ENCODE results near the gene TLCD1.

DNA sequence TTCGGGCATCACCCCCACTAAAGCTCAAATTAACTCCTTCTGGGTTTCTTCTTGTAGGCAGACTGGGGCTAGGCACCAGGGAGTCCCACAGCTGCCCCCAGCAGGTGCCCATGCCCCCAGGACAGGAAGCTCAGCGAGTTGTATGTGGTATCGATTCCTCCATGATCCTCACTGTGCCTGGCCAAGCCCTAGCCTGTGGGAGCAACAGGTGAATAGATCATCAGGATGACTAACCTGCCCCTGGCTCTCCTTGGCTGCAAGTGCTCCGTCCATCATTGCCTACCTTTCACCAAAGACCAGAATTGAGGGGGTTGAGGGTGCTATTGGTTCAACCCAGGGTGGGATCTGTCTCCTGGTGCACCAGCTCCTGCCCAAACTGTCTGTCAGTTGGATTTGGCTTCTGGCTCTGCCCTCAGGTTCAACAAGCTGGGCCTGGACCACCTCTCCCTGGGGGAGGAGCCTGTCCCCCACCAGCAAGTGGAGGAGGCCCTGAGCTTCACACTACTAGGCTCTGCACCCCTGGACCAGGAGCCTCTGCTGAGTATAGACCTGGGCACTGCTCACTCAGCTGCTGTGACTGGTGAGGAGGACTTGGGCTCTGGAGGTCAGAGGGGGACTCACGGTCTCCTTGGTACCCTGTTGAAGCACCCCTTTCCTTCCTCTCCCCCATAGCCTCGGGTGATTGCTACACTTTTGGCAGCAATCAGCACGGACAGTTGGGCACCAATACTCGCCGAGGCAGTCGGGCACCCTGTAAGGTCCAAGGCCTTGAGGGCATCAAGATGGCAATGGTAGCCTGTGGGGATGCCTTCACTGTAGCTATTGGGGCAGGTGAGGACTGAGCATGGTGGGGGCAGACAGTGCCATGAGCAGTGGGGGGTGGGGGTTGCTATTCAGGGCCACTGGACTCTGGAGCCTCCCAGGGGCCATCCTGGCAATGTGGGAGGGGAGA lies 14.6 kb upstream of the TLCD1 start:
- TF ChIP-seq POLR2A (IDR thresholded peaks at IDR 0.05), result no peak
- TF ChIP-seq, protein P1, sequence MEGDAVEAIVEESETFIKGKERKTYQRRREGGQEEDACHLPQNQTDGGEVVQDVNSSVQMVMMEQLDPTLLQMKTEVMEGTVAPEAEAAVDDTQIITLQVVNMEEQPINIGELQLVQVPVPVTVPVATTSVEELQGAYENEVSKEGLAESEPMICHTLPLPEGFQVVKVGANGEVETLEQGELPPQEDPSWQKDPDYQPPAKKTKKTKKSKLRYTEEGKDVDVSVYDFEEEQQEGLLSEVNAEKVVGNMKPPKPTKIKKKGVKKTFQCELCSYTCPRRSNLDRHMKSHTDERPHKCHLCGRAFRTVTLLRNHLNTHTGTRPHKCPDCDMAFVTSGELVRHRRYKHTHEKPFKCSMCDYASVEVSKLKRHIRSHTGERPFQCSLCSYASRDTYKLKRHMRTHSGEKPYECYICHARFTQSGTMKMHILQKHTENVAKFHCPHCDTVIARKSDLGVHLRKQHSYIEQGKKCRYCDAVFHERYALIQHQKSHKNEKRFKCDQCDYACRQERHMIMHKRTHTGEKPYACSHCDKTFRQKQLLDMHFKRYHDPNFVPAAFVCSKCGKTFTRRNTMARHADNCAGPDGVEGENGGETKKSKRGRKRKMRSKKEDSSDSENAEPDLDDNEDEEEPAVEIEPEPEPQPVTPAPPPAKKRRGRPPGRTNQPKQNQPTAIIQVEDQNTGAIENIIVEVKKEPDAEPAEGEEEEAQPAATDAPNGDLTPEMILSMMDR (IDR thresholded peaks at IDR 0.05), result no peak

Measured in body of pancreas (tissue), 4 donors.